Iris pigment epithelial cell (primary cell): ENCODE results near the gene DYNC1I1.

Source experiments
- DNase-seq: peaks from one replicate; pipeline ENCODE4 v3.0.0-alpha.2; 2011; ENCODE audit warnings: low read depth

DYNC1I1 gene

GRCh38 chr7:95971716-95972115 lies 199.4 kb downstream of the DYNC1I1 start:
- DNase-seq: no peak

GRCh38 chr7:95972523-95972922 lies 200.2 kb downstream of the DYNC1I1 start:
- DNase-seq: no peak

- no peak for DNase-seq
Observed at GRCh38 chr7:95974108-95974507, 201.8 kb downstream of the DYNC1I1 start.

DNA sequence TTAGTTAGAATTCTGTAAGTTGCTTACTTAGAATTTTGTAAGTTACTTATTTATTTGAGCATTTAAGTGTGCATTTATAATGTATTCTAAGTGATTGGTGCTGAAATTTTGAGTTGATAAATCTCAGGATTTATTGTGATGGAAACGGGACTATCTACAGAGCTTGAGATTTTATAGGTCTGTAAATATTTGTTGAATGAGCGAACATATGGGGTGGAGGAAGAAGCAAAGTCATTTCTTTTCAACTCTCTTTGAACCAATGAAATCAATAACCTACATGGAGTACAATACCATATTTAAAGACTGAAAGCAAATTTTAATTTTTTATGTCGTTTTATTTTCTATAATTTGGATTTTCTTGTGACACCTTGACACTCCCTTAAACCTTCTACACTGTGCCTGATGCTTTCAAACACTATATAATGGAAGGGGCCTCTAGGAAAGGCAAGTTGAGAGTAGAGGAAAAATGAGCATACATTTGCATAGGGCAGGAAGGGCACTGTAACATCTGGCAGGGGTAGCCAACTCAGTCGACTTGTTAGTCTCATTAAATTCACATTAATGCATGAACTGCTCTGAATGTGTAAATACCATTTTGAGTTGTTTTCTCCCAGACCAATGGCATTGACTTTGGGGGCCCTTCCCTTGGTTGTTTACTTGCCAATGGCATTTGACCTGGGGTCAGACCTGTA lies 204.2 kb downstream of the DYNC1I1 start:
- DNase-seq: no peak

DNA sequence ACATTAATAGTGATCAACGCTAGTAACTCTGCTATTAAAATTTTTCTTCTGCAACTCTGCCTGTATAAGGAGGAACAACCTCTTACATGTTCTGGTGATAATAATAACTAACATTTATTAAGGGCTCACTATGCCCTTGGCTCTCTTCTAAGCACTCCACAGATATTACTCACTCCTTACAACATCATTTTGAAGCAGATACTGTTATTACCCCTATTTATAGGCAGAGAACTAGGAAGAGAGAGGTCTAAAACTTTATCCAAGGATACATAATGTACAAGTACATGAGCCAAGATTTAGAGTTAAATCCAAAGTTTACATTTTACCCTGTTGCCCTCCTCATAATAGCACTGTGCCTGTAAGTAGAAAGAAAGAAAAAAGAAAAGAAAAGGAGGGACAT lies 205.6 kb downstream of the DYNC1I1 start:
- DNase-seq: no peak

GRCh38 chr7:95980167-95980566 lies 207.8 kb downstream of the DYNC1I1 start:
- DNase-seq: no peak

- DNase-seq: no peak
Observed at GRCh38 chr7:95980706-95981105, 208.4 kb downstream of the DYNC1I1 start.

- no peak for DNase-seq
Observed at GRCh38 chr7:95986178-95986764, 213.9 kb downstream of the DYNC1I1 start.

DNA sequence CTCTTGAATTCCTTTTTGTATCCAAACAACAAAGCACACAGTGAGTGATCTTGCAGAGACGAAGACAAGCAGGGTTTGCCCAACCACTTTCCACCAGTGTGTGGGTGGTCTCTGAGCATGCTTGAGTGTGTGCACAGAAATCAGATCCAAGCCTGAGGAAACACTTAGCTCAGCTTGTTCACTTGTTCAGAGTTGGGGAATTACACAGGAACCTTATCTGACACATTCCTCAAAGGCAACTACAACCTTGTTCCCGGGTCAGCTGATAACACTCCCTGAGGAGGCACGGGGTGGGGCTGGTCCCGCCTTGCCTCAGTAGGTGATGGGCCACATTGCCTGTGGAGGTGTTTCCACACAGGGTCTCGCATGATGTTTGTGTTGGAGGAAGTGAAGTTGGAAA lies 216.9 kb downstream of the DYNC1I1 start:
- no peak for DNase-seq

GRCh38 chr7:95993380-95993779 lies 221.0 kb downstream of the DYNC1I1 start:
- no peak for DNase-seq

- DNase-seq: no peak
Observed at GRCh38 chr7:95996174-95996573, 223.8 kb downstream of the DYNC1I1 start.

GRCh38 chr7:95996886-95997285 lies 224.5 kb downstream of the DYNC1I1 start:
- DNase-seq: no peak

DNA sequence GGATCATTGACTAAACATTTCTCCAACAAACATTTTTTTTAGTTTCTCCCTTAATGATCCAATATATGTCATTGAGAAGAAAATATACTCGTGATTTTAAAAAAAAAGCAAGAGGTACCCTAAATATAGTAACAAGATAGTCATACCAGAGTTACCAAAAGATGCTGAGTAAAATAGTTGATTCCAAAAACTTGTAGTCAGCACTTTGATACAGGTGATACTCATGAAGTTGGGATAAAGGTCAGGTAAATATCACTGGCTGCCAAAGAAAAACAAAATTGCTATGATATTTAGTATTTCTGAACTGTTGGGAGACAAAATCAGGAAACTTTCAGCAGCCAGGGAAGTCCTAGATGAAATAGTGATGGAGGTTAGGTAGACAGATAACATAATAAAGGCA lies 225.3 kb downstream of the DYNC1I1 start:
- DNase-seq: no peak

- peak; percentile 1 for DNase-seq
Observed at GRCh38 chr7:95999481-95999880, 227.1 kb downstream of the DYNC1I1 start.

- no peak for DNase-seq
Observed at GRCh38 chr7:96004578-96004977, 232.2 kb downstream of the DYNC1I1 start.

- no peak for DNase-seq
Observed at GRCh38 chr7:96005271-96005670, 232.9 kb downstream of the DYNC1I1 start.

DNA sequence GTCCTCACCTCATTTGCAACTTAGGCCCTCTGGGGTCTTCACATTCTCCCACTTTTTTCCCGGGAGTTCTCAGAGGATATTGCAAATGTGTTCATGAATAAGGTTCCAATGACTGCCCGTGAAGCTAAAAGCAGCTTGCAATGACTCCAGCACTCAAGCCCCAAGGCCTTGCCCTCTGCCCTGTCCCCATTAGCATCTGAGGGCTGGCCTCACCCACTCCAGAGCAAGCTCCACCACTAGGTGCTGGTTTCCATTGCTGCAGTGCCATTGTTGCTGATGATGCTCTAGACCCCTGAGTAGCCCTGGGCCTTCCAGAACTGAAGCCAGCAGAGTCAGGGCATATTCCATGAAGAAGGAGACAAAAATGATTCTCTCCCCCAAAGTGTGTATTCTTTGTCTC lies 236.8 kb downstream of the DYNC1I1 start:
- DNase-seq: no peak

GRCh38 chr7:96013836-96014235 lies 241.5 kb downstream of the DYNC1I1 start:
- DNase-seq: no peak

DNA sequence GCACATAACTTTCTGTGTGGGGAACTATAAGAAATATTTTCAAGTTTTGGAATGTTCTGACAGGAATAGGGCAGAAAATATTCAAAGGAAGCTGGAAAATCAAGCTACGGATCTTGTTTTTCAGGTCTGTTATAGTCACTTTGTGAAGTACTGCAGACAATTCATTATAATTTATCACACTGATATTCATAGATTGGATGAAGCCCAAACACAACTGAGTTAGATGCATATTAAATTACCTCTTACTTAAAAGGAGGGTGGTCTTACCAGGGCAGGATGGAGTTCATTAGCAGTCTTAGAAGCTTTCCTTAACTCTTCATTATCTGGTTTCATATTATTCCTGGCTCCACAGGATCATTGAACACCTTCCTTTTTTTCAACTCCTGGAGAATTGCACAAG lies 242.3 kb downstream of the DYNC1I1 start:
- no peak for DNase-seq

GRCh38 chr7:96016056-96016586 lies 243.8 kb downstream of the DYNC1I1 start:
- DNase-seq: no peak

GRCh38 chr7:96016735-96017134 lies 244.4 kb downstream of the DYNC1I1 start:
- no peak for DNase-seq

GRCh38 chr7:96017877-96018276 lies 245.5 kb downstream of the DYNC1I1 start:
- DNase-seq: no peak

DNA sequence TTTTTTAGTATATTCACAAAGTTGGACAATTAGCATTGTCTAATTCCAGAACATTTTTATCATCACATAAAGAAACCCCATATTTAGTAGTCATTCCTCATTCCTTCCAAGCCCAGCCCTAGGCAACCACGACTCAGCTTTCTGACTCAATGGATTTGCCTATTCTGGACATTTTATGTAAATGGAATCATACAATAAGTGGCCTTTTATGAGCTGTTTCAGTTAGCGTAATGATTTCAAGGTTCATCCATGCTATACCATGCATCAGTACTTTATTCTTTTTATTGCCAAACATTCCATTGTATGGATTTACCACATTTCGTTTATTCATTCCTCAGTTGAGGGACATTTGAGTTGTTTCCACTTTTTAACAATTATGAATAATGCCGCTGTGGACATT lies 249.2 kb downstream of the DYNC1I1 start:
- no peak for DNase-seq

- no peak for DNase-seq
Observed at GRCh38 chr7:96023387-96023786, 251.0 kb downstream of the DYNC1I1 start.
